NCI-H748 (cell line): ENCODE results near the gene RAET1L.
"Not testable (repeated sequence)": the region's sequence is repeated elsewhere in the genome, so short reads cannot be mapped to it uniquely, and the experiment has no call there.

Experiments
- DNase-seq: peaks from one replicate; lab custom pipeline; 2025; ENCODE audit not compliant: unreplicated experiment; lab: John Stamatoyannopoulos, UW

Gene RAET1L

GRCh38 chr6:149991838-149992237 lies 33.5 kb downstream of the RAET1L start:
- no peak for DNase-seq

- peak; percentile 40 for DNase-seq
Observed at GRCh38 chr6:149991472-149991795, 33.9 kb downstream of the RAET1L start.

GRCh38 chr6:149990661-149991471 lies 34.5 kb downstream of the RAET1L start:
- peak; percentile 48 for DNase-seq

GRCh38 chr6:149990212-149990660 lies 35.1 kb downstream of the RAET1L start:
- peak; percentile 17 for DNase-seq

GRCh38 chr6:149988550-149989346 lies 36.6 kb downstream of the RAET1L start:
- DNase-seq = no peak

- DNase-seq = no peak
Observed at GRCh38 chr6:149987602-149988107, 37.7 kb downstream of the RAET1L start.

GRCh38 chr6:149985481-149985937 lies 39.8 kb downstream of the RAET1L start:
- DNase-seq = no peak

- no peak for DNase-seq
Observed at GRCh38 chr6:149984773-149985172, 40.6 kb downstream of the RAET1L start.

- DNase-seq = no peak
Observed at GRCh38 chr6:149983145-149983544, 42.2 kb downstream of the RAET1L start.

- no peak for DNase-seq
Observed at GRCh38 chr6:149979293-149979692, 46.0 kb downstream of the RAET1L start.

GRCh38 chr6:149978610-149979009 lies 46.7 kb downstream of the RAET1L start:
- DNase-seq = no peak

- no peak for DNase-seq
Observed at GRCh38 chr6:149977221-149977620, 48.1 kb downstream of the RAET1L start.

GRCh38 chr6:149975400-149975799 lies 49.9 kb downstream of the RAET1L start:
- DNase-seq = no peak

- DNase-seq = peak; percentile 24
Observed at GRCh38 chr6:149974825-149975224, 50.5 kb downstream of the RAET1L start.

- DNase-seq = not testable (repeated sequence)
Observed at GRCh38 chr6:149974394-149974793, 50.9 kb downstream of the RAET1L start.

- DNase-seq = no peak
Observed at GRCh38 chr6:149969635-149970034, 55.7 kb downstream of the RAET1L start.

GRCh38 chr6:149968909-149969308 lies 56.4 kb downstream of the RAET1L start:
- DNase-seq = not testable (repeated sequence)
